Neutrophil (primary cell): ENCODE results near the gene SPIRE1.
A peak's percentile ranks its signal among the peaks of the same experiment; 100 is the strongest.

Experiments
- H3K27ac ChIP-seq: fragments of 200-600 bp; sonication (generic); 2 replicates; pipeline ENCODE4 v1.5.1; 2016; ENCODE audit warnings: mild to moderate bottlenecking, moderate library complexity
- H3K27me3 ChIP-seq: fragments of 200-600 bp; sonication (generic); 2 replicates; pipeline ENCODE4 v1.6.0; 2016; ENCODE audit warnings: mild to moderate bottlenecking
- H3K36me3 ChIP-seq: fragments of 200-600 bp; sonication (generic); 2 replicates; pipeline ENCODE4 v1.5.1; 2017
- H3K4me1 ChIP-seq, 2 experiments: fragments of 200-600 bp in 1 of 2; sonication (generic) in 1 of 2; 1 replicate in 1 of 2; 2 replicates in 1 of 2; pipeline versions ENCODE4 v1.5.1 to v1.6.1; 2013 to 2016; ENCODE audit warnings: low read depth in 1 of 2, low read length in 1 of 2, mild to moderate bottlenecking in 1 of 2, moderate library complexity in 1 of 2; ENCODE audit not compliant: control insufficient read depth in 1 of 2, insufficient read depth in 1 of 2
- H3K4me3 ChIP-seq, 2 experiments: fragments of 200-600 bp in 1 of 2; sonication (generic) in 1 of 2; 1 replicate in 1 of 2; 2 replicates in 1 of 2; pipeline ENCODE4 v1.5.1; 2013 to 2016; ENCODE audit warnings: low read depth in 1 of 2, low read length in 1 of 2, mild to moderate bottlenecking in 1 of 2, moderate library complexity in 1 of 2
- H3K9me3 ChIP-seq: fragments of 200-600 bp; sonication (generic); 2 replicates; pipeline ENCODE4 v1.5.1; 2016
- CTCF ChIP-seq: fragments of 200-600 bp; sonication (generic); IDR thresholded peaks from 2 replicates; pipeline ENCODE4 v1.5.1; 2016; ENCODE audit warnings: antibody characterized with exemption

SPIRE1 gene

DNA sequence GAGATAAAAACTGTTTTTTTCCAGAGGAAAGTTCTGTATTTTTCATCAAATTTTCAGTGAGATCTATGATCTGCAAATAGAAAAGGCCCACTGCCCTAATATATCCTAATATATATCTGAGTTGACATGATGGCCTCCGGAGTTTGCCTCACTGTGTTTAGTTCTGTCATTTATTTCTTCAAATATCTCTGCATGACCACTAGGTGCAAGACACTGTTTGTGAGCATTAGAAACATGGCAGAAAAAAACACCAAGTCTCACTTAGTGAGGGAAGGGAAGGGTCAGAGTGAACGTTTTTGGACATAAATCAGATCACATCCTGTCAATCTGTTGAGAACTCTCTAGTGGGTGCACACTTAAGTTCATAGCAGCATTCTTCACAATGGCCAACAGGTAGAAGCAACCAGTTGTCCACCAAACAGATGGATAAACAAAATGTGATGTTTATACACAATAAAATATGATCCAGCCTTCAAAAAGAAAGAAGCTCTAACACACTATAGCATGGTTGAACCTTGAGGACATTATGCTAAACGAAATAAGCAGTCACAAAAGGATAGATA is 53.4 kb downstream of the SPIRE1 start:
- Histone ChIP-seq H3K9me3 (no peaks in the 10 kb centered on the region), H3K27ac (no peak overlapping the region), H3K4me3 (no peak overlapping the region), H3K4me1 (peaks cover 0 to 5% of the 10 kb centered on the region in 2 experiments), H3K36me3 (no peaks in the 10 kb centered on the region), H3K27me3 (no peaks in the 10 kb centered on the region)
- no peak for TF ChIP-seq CTCF

DNA sequence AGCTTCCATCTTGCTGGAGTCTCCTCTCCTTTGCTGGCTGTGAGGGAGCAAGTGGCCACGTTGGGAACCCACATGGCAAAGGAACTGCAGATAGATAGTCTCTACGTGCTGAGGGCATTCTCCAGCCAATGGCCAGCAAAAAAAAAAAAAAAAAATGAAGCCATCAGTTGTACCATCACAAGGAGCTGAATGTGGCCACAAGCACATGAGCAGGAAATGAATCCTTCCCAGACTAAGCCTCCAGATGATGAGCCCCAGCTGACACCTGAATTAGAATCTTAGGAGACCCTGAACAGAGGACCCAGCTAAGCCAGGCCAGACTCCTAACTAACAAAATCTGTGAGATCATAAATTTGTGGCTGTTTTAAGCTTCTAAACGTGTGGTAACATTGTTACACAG is 57.9 kb downstream of the SPIRE1 start:
- Histone ChIP-seq H3K9me3 (no peaks in the 10 kb centered on the region), H3K27me3 (no peaks in the 10 kb centered on the region), H3K4me3 (no peak overlapping the region), H3K4me1 (peaks cover 15% of the 10 kb centered on the region in 2 experiments), H3K27ac (no peak overlapping the region), H3K36me3 (no peaks in the 10 kb centered on the region)
- no peak for TF ChIP-seq CTCF

GRCh38 chr18:12599543-12599942 is 58.4 kb downstream of the SPIRE1 start:
- no peak for TF ChIP-seq CTCF
- Histone ChIP-seq H3K36me3 (no peaks in the 10 kb centered on the region), H3K4me1 (peaks cover 15% of the 10 kb centered on the region in 2 experiments), H3K27me3 (no peaks in the 10 kb centered on the region), H3K27ac (no peak overlapping the region), H3K9me3 (no peaks in the 10 kb centered on the region), H3K4me3 (no peak overlapping the region)

DNA sequence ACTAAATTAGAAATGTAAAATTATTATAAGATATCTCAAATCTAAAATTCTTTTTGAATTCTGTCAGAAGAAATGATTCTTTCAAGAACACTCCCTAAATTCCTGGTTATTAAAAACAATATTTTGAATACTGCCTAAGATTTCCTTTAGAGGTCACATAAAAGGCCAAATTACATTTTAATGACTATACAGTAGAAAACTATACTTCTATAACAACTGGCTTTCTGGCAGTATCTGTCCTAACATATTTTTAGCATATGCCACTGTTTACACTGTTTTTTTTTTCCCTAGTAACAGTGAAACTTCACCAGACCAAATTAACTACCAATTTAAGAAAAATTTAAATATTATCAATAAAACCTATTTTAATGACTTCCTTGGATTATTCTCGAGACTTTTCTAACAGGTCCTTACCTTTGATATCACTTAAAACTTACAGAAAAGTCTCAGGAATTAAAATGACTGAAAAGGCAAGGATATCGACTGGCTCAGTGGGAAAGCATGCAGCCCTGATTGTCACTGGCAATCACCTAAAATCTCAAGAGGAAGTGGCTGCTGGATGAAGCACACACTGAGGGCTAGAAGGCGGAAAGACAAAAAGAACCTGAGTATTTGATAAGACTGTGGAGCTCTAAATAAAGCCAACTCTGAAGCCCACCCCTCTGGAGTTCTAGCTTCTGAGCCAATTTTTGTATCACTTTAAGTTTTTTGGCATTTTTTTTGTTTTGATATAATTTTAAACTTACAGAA is 59.6 kb downstream of the SPIRE1 start:
- no peaks in the 10 kb centered on the region for H3K9me3 ChIP-seq
- no peaks in the 10 kb centered on the region for H3K36me3 ChIP-seq
- peaks cover 15% of the 10 kb centered on the region in 2 experiments for H3K4me1 ChIP-seq
- TF ChIP-seq CTCF: no peak
- no peaks in the 10 kb centered on the region for H3K27me3 ChIP-seq
- no peak overlapping the region for H3K27ac ChIP-seq
- no peak overlapping the region for H3K4me3 ChIP-seq

DNA sequence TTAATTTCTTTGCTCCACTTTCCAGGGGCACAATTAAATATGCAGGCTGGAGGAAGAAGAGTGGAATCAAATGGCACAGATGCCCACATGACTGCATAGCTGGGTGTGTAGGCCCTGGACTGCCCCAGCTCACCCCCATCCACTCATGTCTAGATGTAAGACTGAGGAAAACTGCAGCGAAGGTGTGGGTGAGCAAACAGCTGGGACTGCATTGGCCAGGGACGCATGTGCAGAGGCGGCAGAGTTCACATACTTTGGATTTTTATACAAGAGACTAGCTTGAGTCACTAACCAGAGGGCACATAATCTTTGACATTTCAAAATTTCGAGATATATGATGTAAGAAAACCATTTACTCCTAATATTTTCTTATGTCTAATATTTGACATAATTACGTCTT is 60.1 kb downstream of the SPIRE1 start:
- H3K4me3 ChIP-seq: no peak overlapping the region
- peak overlapping the region; percentile 57 for H3K27ac ChIP-seq
- peaks cover 15% of the 10 kb centered on the region in 2 experiments for H3K4me1 ChIP-seq
- no peak for TF ChIP-seq CTCF
- H3K36me3 ChIP-seq: no peaks in the 10 kb centered on the region
- H3K9me3 ChIP-seq: no peaks in the 10 kb centered on the region
- H3K27me3 ChIP-seq: no peaks in the 10 kb centered on the region
